Dedifferentiated amniotic fluid mesenchymal stem cell (primary cell): ENCODE measurements around the gene ARIH2.
A peak's percentile ranks its signal among the peaks of the same experiment; 100 is the strongest.
"Not testable (repeated sequence)": the region's sequence is repeated elsewhere in the genome, so short reads cannot be mapped to it uniquely, and the experiment has no call there.

Experiments
- DNase-seq: peaks from one replicate; pipeline ENCODE4 v3.0.0-alpha.2; 2016; ENCODE audit errors: extremely low spot score

Gene ARIH2

DNA sequence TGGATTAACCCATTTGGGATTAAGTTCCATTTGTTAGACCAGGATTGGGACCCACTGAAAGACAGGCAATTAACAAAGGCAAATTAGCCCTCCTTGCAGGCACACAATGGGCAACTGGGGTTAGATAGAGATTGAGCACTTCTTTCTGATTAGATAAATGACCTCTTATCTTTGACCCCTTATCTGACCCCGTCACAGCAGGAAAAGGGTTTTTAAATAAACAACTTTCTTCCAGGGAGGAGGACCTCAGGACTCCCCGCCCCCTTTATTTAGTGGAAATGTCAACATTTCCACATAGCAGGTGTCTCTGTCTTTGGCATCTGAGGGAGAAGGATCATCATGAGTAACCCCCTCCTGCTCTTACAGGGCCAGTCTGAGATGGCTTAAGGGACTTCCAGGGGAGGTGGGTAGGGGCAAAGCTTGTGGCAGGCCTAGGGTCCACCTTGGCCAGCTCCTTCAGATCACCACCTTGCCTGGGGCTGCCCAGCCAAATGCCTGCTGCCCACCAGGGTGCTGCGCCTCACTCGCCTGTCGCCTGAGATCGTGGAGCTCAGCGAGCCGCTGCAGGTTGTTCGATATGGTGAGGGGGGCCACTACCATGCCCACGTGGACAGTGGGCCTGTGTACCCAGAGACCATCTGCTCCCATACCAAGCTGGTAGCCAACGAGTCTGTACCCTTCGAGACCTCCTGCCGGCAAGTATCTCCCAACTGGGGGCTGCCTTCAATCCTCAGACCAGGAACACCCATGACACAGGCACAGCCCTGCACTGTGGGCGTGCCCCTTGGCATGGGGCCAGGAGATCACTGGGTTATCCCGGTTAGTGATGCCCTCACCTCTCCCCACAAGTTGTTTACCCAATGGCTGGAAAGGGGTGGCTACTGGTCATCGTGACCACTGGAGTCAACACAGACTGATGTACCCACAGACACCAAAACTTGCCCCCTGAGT is 86.0 kb downstream of the ARIH2 start:
- DNase-seq, result no peak

DNA sequence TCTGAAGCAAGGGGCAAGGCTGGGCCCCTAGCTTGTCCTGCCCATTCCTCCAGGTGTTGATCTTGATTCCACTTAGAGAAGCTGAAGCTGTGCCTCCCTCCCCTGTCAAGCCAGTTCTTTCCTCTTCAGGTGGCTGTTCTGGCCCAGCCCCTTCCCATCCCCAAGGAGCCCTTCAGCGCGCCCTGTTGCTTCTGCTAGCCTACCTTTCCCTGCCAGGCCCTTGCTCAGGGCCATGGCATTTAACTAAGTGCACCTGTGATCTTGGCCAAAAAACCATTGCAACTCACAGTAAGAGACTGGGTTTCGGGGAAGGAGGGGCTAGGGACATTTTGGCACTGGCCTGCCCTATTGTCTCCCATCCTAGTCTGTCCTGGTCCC is 86.7 kb downstream of the ARIH2 start:
- no peak for DNase-seq

DNA sequence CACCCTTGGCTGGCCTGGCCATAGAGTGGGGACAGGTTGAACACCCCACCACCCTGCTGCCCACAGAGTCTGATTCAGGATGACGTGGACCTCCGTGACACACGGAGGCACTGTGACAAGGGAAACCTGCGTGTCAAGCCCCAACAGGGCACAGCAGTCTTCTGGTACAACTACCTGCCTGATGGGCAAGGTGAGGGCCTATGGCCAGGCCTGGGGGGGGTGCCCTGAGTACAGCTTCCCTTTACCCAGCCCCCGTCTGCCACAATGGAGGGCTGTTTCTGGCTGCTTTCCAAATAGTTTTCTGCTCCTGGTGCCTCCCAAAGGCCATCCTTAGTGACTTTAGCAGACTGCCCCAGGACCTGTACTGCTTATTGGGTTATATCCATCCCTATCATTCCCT is 87.4 kb downstream of the ARIH2 start:
- no peak for DNase-seq

DNA sequence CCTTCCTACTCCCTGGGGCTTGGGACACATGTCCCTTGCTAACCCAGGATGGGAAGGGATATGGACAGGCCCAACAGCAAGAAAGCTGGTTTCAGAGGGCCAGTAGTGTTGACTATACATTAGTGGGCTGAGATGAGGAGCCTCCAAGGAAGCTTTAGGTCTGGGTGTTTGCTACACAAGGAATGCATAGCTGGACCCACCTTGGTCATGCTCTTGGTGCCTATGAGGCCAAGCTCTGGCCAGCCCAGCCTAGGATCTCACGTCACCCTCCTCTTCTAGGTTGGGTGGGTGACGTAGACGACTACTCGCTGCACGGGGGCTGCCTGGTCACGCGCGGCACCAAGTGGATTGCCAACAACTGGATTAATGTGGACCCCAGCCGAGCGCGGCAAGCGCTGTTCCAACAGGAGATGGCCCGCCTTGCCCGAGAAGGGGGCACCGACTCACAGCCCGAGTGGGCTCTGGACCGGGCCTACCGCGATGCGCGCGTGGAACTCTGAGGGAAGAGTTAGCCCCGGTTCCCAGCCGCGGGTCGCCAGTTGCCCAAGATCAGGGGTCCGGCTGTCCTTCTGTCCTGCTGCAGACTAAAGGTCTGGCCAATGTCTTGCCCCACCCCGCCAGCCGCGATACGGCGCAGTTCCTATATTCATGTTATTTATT is 87.9 kb downstream of the ARIH2 start:
- no peak for DNase-seq

DNA sequence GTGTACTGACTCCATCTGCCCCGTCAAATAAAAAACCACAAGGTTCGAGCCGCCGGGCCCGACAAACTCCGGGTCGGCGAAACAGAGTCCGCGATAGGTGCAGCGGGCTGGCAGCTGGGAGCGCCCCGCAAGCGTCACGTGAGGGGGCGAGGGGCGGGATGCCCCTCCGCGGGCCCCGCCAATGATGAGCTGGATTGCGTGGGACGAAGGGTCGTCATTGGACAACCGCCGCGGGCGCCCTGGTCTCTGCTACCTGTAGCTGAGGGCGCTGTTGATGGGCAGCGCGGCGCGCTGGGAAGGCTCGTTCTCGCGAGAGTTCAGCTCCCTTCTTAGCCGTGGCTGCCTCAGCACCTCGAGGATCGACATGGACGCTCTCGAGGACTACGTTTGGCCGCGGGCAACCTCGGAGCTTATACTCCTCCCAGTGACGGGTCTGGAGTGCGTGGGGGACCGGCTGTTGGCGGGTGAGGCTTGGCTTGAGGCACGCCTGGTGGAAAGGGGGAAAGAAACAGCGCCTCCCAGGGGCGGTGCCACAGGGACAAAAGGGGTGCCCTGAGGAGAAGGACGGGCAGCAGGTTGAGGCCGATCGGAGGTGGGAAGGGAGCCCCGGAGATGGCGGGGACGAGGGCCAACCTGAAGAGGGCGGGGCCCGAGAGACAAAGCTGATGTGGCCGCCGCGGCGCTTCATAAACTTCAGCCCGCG is 88.6 kb downstream of the ARIH2 start, which contains the start of gene WDR6:
Gene WDR6 (plus strand): TSS at position 324 of the 703 bp plus-strand sequence. CDS start 41 bp downstream, at position 365.
- peak; percentile 91 for DNase-seq

DNA sequence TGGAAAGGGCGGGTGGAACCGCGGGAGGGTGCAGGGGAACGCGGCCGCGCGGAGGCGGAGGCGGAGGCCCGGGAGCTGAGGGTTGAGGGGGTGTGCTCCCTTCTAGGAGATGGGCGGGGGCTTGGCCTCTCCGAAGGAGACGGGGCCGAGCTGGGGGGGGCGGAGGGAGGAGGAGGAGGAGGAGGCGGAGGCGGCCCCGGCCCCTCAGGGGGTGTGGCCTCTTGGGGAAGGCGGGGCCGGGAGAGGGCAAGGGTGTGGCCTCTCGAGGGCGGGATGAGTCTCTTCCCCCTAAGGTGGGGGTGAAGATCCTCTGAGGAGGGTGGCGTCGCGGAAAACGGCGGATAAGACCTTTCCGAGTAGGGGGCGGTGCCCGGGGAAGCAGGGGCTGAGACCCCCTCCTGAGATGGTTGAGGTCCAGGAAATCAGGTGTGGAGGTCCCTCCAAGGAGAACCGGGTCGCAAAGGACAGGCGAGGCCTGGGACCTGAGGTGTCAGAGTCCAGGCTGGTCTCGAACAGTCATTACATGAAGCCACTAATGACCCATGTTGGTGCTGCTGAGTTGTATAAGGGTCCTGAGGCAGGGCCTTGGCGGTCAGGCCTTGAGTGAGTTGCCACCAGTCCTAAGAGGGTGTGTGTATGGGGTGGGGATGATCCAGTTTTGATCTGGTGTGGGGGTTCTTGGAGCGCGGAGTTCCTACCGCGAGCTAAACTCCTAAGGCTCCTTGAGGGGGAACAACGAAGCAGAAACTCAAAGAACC is 89.3 kb downstream of the ARIH2 start:
- peak; percentile 76 for DNase-seq

DNA sequence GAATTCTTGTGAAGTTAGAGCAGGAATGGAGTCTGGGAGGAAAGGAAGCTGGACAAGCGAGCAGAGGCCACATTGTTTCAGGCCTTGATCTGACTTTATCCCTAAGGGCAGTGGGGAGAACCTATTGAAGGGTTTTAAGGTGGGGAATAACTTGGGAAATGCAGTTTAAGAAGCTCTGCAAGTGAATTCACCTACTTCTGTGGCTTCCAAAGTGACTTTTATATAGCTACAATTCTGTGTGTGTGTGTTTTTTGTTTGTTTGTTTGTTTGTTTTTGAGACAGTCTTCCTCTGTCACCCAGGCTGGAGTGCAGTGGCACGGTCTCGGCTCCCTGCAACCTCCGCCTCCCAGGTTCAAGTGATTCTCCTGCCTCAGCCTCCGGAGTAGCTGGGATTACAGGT is 90.0 kb downstream of the ARIH2 start:
- not testable (repeated sequence) for DNase-seq

DNA sequence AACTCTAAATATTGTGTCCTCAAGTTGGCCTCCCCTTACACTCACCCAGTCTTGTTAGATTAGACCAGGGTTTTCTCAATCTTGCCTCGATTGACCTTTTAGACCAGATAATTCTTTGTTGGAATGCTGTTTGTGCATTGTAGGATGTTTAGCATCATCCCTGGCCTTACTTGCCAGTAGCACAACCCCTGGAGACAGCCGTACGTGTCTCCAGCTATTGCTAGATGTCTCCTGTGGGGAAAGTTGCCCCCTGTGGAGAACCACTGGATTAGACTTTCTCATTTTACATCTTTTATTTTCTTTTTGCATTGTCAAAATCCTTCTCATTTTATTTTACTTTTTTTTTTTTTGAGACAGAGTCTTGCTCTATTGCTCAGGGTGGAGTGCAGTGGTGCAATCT is 90.8 kb downstream of the ARIH2 start:
- DNase-seq, result no peak

DNA sequence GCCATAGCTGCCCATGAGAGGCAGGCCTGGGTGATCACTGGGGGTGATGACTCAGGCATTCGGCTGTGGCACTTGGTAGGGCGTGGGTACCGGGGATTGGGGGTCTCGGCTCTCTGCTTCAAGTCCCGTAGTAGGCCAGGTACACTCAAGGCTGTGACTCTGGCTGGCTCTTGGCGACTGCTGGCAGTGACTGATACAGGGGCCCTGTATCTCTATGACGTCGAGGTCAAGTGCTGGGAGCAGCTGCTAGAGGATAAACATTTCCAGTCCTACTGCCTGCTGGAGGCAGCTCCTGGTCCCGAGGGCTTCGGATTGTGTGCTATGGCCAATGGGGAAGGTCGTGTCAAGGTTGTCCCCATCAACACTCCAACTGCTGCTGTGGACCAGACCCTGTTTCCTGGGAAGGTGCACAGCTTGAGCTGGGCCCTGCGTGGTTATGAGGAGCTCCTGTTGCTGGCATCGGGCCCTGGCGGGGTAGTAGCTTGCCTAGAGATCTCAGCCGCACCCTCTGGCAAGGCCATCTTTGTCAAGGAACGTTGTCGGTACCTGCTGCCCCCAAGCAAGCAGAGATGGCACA is 93.9 kb downstream of the ARIH2 start:
- no peak for DNase-seq

DNA sequence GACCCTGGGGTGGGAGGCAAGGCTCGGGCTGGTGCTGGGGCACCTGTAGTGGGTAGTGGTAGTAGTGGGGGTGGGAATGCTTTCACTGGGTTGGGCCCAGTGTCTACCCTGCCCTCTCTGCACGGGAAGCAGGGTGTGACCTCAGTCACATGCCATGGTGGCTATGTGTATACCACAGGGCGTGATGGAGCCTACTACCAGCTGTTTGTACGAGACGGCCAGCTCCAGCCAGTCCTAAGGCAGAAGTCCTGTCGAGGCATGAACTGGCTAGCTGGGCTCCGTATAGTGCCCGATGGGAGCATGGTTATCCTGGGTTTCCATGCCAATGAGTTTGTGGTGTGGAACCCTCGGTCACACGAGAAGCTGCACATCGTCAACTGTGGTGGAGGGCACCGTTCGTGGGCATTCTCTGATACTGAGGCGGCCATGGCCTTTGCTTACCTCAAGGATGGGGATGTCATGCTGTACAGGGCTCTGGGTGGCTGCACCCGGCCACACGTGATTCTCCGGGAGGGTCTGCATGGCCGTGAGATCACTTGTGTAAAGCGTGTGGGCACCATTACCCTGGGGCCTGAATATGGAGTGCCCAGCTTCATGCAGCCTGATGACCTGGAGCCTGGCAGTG is 94.6 kb downstream of the ARIH2 start:
- DNase-seq, result no peak

DNA sequence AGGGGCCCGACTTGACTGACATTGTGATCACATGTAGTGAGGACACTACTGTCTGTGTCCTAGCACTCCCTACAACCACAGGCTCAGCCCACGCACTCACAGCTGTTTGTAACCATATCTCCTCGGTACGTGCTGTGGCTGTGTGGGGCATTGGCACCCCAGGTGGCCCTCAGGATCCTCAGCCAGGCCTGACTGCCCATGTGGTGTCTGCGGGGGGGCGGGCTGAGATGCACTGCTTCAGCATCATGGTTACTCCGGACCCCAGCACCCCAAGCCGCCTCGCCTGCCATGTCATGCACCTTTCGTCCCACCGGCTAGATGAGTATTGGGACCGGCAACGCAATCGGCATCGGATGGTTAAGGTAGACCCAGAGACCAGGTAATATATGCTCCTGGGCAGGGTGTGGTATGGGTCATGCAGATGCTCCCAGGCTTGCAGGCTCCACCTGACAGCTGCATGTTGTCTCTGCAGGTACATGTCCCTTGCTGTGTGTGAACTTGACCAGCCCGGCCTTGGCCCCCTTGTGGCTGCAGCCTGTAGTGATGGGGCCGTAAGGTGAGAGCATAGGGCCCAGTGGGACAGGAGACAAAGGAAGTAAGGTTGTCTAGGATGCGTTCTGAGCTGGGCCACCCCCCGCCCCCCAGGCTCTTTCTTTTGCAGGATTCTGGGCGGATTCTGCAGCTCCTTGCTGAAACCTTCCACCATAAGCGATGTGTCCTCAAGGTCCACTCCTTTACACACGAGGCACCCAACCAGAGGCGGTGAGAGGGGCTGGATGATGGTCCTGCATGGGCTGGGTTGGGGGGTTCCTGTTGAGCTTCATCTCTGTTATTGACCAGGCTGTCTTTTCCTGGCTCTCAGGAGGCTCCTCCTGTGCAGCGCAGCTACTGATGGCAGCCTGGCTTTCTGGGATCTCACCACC is 95.4 kb downstream of the ARIH2 start:
- no peak for DNase-seq

DNA sequence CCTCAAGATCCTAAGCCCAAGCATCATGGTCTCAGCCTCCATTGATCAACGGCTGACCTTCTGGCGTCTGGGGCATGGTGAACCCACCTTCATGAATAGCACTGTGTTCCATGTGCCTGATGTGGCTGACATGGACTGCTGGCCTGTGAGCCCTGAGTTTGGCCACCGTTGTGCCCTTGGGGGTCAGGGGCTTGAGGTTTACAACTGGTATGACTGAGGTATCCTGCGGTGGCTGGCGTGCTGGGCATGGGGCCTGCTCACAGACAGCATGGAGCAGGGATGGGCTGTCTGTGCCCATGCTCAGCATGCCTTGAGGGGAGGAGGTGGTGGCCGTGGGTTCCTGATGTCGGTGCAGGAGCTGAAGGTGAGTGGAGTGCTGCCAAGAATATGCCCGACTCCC is 96.4 kb downstream of the ARIH2 start:
- DNase-seq, result no peak

DNA sequence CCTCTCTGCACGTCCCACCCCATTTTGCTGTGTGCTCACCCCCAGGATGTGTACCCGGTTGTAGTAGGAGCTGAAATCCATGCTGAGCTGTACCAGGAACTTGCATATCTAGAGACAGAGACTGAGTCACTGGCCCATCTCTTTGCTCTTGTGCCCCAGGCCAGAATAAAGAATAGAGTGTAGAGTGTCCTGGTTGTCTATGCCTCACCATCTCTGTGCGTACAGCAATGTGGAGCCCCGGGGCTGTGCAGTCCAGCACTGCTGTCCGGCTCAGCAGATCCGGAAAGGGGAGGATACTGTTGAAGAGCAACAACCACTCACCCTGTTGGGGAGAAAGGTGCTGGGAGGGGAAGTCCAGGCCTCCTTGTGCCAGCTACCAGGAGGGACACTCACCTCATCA is 97.1 kb downstream of the ARIH2 start:
- DNase-seq, result no peak

DNA sequence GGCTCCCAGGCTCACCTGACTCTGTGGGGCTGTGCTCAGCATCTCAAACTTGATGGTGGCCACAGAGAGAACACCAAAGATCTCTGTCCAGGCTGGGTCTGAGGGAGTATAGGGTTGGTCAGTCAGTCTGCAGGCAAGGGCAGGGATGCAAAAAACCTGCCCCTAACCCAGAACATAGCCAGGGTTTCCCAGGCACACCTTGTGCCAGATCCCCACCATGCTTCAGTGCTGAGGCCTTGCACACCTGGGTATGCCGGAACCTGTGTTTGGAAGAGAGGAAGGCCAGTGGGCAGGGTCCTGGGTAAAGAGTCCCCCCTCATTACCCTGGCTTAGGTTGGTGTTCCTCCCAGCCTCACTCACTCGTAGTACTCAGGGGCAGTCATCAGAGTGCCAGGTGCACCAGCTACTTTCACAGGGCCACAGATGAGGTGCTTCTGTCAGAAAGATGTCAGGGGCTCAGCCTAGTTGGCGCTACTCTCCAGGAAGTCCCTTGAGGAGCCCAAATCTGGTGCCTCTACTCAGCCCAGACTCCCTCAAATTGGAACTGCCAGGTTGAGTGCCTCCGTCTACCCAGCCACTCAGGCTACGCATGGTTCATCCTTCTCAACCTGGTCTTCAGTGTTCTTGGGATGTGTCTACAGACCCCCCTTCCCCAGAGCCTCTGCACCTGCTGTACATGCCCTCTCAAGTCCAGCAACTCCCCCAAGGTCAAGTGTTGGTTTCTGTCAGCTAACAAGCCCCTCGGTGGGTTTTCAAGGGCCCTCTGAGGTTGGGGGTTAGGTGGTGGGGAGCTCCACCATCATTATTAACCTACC is 98.0 kb downstream of the ARIH2 start:
- DNase-seq, result no peak

DNA sequence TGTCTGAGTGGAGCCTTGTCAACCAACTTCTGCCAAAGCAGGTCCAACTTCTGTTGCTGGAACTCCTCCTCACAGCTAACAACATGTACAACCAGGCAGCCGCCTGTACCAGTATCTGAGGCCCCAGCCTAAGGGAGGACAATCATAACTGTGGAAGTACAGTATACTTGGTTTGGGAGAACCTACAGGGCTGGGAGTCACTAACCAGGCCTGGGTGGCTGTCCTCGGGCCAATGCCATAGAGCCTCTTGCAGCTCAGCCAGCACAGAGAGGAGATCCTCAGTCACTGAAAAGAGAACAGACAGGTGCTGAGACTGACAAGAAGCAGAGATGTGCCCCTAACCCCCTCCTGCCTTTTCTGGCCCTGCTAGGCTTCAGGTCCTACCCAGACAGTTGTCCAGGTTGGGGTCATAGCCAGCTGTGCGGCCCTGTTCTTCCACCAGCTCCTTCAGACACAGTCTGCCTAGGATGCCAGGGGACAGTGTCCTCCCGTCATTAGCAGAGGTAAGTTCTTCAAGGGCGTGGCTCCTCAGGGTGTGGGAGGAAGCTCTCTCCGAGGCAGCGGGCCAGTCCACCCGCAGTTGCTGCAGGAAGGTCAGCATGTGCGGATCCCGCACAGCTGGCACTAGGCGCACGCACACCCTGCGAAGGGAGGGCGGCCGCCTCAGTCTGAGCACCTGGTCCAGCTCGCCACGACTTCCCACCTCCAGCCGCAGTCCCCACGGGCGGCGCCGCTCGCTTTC is 98.8 kb downstream of the ARIH2 start:
- no peak for DNase-seq

DNA sequence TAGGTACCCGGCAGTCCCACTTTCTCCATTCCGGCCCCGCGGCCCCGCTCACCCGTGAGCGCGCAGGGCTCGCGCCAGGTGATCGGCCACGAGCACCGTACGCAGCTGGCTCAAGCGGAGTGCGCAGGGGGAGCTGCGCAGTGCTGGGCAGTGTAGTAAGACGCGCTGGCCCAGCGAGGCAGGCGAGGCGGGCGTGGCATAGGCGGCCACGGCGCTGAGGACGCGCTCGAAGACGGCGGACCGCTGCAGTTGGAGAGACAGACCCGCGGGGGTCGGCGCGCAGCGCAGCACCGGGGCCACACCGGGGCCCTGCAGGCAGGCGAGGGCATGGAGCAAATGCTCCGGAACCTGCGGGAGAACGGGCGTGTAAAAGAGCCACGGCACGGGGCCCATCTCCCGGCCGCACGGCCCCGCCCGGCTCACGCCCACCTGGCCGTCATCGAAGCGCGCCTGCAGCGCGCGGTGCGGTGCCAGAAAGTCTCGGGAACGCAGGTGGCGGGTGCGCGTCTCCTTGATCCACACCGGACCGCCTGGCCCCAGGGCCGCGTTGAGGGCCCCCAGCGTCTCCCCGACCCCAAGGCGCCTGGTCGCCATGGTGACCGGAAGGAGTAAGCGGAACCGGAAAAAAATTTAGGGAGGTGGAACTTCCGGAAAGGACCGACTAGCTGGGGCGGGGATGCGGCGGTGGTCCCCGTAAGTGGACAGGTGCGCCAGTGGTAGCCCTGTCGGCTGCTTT is 99.5 kb downstream of the ARIH2 start, which contains the start of gene DALRD3:
Gene DALRD3 (minus strand): TSS at position 610 of the 736 bp plus-strand sequence. CDS start 16 bp downstream, at position 594.
- no peak for DNase-seq

DNA sequence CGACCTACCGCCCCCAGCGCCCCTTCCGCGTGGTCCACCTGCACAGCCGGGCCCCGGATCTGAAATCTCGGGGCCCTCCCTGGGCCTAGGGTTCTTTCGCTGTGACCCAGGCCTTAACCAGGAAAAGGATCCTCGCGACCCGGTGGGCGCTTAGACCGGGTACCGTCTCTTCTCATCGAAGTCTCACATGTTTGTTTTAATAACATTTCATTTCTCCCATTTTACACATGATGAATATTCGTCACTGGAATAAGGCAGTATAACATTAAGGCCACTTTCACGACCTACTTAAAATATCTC is 100.0 kb downstream of the ARIH2 start:
- DNase-seq, result no peak

DNA sequence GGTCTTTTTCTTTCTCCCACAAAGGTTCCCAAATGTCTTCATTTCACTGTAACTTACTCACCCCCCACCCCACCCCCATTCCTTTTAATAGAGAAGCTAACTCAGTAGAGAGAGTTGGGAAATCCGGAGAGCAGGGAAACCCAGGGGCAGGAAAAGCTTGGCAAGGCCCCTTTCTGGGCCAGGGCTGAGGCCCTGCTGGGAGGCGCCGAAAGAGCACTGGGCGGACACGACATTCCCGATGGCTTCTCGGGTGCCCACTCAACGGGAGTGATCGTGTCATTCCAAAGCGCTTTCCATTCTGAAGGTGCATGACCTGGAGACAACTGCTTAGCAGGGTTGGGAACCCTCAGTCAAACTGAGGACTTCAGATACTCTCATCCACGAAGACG is 101.3 kb downstream of the ARIH2 start:
- DNase-seq, result no peak
